Measurements from ENCODE around the gene CHRNB1.

Gene CHRNB1

DNA sequence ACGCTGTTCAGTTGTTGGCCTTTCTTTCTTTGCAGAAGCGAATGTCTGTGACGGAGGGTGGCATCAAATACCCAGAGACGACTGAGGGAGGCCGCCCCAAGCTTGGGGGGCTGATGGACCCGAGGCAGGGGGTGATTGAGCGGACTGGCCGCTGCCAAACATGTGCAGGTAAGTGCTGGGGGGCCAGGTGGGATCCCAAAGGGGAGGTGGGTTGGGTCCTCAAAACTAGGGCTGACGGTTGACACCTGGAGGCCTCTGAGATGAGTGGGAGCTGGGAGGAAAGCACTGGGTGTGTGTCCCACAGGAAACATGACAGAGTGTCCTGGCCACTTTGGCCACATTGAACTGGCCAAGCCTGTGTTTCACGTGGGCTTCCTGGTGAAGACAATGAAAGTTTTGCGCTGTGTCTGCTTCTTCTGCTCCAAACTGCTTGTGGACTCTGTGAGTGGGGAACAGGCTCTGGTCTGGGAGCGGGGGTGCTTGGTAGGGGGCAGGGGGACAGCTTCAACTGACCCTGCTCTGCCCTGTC is 51.1 kb downstream of the CHRNB1 start:
- DNase-seq (ENCODE audit: extremely low read depth, low read depth), result no peak
- TF ChIP-seq, protein P1, sequence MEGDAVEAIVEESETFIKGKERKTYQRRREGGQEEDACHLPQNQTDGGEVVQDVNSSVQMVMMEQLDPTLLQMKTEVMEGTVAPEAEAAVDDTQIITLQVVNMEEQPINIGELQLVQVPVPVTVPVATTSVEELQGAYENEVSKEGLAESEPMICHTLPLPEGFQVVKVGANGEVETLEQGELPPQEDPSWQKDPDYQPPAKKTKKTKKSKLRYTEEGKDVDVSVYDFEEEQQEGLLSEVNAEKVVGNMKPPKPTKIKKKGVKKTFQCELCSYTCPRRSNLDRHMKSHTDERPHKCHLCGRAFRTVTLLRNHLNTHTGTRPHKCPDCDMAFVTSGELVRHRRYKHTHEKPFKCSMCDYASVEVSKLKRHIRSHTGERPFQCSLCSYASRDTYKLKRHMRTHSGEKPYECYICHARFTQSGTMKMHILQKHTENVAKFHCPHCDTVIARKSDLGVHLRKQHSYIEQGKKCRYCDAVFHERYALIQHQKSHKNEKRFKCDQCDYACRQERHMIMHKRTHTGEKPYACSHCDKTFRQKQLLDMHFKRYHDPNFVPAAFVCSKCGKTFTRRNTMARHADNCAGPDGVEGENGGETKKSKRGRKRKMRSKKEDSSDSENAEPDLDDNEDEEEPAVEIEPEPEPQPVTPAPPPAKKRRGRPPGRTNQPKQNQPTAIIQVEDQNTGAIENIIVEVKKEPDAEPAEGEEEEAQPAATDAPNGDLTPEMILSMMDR (IDR thresholded peaks at IDR 0.05; ENCODE audit: low read depth, low read length, missing control alignments), result no peak
- H3K4me3 ChIP-seq (replicated peaks; ENCODE audit: low read depth, low read length), result no peak overlapping the region

DNA sequence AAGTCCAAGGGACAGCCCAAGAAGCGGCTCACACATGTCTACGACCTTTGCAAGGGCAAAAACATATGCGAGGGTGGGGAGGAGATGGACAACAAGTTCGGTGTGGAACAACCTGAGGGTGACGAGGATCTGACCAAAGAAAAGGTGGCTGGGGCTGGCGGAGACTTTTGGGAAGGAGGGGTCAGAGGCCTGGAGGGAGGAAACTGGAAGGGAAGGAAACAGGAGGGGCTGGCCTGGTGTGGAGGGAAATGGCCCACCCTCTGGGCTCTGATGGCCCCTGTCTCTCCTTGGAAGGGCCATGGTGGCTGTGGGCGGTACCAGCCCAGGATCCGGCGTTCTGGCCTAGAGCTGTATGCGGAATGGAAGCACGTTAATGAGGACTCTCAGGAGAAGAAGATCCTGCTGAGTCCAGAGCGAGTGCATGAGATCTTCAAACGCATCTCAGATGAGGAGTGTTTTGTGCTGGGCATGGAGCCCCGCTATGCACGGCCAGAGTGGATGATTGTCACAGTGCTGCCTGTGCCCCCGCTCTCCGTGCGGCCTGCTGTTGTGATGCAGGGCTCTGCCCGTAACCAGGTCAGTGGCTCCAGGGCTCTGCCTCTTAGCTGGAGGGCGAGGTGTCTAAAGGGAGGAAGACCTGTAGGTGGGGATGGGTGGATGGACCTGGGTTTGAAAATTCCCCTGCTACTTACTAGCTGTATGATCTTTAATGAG is 51.8 kb downstream of the CHRNB1 start:
- TF ChIP-seq, protein P1 (IDR thresholded peaks at IDR 0.05; ENCODE audit: low read depth, low read length, missing control alignments), result no peak
- no peak overlapping the region for H3K4me3 ChIP-seq (replicated peaks; ENCODE audit: low read depth, low read length)
- no peak for DNase-seq (ENCODE audit: extremely low read depth, low read depth)

DNA sequence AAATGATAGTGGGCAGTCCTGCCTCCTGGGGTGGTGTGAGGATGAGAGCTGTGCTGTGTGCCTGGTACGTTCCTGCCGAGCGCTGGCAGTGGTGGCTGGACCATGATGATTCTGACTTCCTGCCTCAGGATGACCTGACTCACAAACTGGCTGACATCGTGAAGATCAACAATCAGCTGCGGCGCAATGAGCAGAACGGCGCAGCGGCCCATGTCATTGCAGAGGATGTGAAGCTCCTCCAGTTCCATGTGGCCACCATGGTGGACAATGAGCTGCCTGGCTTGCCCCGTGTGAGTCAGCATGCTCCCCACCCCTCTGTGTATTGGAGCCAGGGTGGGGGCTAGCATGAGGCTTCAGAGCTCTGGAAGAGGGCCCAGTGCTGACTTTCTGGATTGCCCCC is 52.4 kb downstream of the CHRNB1 start:
- DNase-seq (ENCODE audit: extremely low read depth, low read depth), result no peak
- no peak overlapping the region for H3K4me3 ChIP-seq (replicated peaks; ENCODE audit: low read depth, low read length)
- TF ChIP-seq, protein P1 (IDR thresholded peaks at IDR 0.05; ENCODE audit: low read depth, low read length, missing control alignments), result no peak

DNA sequence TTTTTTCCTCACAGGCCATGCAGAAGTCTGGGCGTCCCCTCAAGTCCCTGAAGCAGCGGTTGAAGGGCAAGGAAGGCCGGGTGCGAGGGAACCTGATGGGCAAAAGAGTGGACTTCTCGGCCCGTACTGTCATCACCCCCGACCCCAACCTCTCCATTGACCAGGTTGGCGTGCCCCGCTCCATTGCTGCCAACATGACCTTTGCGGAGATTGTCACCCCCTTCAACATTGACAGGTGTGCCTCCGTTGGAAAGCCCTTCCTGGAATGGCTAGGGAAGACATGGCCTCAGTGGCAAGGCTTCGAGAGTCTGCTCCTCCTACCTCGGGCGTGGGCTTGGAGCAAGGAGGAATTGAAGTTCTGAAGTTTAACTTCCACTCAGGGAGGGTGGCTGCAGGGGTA is 52.8 kb downstream of the CHRNB1 start:
- TF ChIP-seq, protein P1 (IDR thresholded peaks at IDR 0.05; ENCODE audit: low read depth, low read length, missing control alignments), result no peak
- no peak overlapping the region for H3K4me3 ChIP-seq (replicated peaks; ENCODE audit: low read depth, low read length)
- no peak for DNase-seq (ENCODE audit: extremely low read depth, low read depth)

DNA sequence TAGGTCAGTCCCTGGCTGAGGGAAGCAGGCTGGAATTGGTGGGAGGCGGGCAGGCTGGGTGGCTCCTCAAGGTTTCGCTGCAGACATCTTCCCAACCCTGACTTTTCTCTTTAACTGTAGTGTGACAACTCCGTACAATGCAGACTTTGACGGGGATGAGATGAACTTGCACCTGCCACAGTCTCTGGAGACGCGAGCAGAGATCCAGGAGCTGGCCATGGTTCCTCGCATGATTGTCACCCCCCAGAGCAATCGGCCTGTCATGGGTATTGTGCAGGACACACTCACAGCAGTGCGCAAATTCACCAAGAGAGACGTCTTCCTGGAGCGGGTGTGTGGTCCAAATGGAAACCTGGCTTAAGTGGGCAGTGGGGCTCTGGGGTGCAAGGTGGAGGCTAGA is 54.3 kb downstream of the CHRNB1 start:
- no peak overlapping the region for H3K4me3 ChIP-seq (replicated peaks; ENCODE audit: low read depth, low read length)
- TF ChIP-seq, protein P1 (IDR thresholded peaks at IDR 0.05; ENCODE audit: low read depth, low read length, missing control alignments), result no peak
- DNase-seq (ENCODE audit: extremely low read depth, low read depth), result no peak

DNA sequence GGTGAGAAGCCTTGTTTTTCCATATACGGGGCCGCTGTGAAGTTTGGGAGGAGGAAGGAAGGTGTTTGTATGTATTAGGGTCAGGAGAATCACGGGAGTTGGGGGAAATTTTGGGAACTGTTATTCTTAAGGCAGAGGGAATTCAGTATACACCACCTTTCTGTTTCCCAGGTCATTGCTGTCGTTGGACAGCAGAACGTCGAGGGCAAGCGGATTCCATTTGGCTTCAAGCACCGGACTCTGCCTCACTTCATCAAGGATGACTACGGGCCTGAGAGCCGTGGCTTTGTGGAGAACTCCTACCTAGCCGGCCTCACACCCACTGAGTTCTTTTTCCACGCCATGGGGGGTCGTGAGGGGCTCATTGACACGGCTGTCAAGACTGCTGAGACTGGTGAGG is 56.9 kb downstream of the CHRNB1 start:
- H3K4me3 ChIP-seq (replicated peaks; ENCODE audit: low read depth, low read length), result no peak overlapping the region
- TF ChIP-seq, protein P1 (IDR thresholded peaks at IDR 0.05; ENCODE audit: low read depth, low read length, missing control alignments), result no peak
- no peak for DNase-seq (ENCODE audit: extremely low read depth, low read depth)
